Measurements from ENCODE around the gene EHD4. TPM values are rescaled to one million over a fixed set of nuclear protein-coding genes. Genes with fewer than 3 reads are reported as not detected.

The EHD4 gene
- total RNA-seq, 3 donors from 2014 or later, result 26.4 to 39.0 (median 35.0) TPM

DNA sequence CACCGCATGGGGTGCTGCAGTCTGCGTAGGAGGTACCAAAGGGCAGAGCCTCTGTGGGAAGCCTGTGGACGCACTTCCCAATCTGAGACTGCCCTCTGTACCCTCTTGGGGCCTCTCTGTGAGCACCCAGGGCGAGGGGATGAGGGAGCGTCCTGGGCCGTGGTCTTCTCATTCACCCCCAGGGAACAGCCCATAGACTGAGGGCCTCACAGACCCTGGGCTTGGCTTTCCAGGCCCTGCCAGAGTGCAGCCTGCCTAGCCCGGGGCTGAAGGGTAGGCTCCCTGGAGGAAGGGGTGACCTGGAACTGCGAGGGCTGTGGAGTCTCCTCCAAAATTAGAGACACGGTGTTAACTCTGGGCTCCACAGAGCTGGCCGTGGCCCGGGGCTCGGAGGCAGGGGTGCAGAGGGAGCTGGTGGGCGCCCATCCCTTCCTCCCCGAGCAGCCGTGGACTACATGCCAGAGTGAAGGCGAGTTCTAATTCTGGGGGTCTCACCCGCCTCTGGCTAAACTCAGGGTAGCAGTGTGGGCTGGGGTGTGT, 78.0 kb downstream of the EHD4 start:
- intact Hi-C loops (cut with DNase I, micrococcal nuclease), result no loop called here
- H3K4me1 ChIP-seq (ENCODE audit: low read depth), result peaks cover 9% of the 10 kb centered on the region
- H3K4me3 ChIP-seq, result no peak overlapping the region
- no peaks in the 10 kb centered on the region for H3K9me3 ChIP-seq
- DNase-seq (no peak), ATAC-seq (no peak)
- H3K36me3 ChIP-seq (ENCODE audit: low read depth), result no peaks in the 10 kb centered on the region
- no peak for TF ChIP-seq CTCF (IDR thresholded peaks at IDR 0.05)

DNA sequence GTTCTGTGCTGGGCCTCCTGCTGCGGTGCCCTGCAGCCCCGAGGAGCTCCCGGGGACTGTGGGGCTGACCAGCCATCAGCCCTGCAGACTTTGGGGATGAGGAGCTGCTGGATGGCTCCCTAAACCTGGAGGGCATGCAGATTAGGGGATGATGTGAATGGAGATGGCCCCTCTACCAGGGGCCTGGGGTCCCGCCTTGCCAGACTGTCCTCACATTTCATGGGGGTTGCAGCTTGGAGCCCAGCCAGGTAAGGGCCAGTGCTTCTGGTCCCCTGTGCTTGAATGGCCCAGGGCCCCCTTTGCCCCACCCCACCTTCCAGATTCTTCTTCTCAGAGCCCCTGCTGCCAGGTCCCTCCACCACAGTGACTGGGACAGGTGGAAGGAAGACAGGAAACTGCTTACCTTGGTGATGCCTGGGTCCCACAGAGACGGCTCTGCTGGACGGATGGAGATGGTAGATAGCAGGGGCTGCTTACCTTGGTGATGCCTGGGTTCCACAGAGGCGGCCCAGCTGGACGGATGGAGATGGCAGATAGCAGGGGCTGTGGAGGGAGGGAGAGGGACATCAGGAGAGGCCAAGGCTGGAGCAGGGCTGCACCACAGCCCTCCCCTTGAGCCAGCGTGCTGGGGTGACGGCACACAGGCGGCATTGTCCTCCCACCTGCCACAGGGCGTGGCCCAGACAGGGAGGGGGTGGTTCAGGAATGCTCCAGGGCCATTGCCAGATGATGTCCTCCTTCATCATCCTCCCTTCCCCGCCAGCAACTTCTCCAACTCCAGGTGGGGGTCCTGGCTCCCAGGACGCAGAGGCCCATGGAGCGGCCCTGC, 78.7 kb downstream of the EHD4 start, which contains the start of gene SPTBN5:
SPTBN5 (minus strand) TSS at position 632 of the 829 bp plus-strand sequence; CDS start at position 76, 556 bp downstream.
- no peak for ATAC-seq
- DNase-seq, result no peak

DNA sequence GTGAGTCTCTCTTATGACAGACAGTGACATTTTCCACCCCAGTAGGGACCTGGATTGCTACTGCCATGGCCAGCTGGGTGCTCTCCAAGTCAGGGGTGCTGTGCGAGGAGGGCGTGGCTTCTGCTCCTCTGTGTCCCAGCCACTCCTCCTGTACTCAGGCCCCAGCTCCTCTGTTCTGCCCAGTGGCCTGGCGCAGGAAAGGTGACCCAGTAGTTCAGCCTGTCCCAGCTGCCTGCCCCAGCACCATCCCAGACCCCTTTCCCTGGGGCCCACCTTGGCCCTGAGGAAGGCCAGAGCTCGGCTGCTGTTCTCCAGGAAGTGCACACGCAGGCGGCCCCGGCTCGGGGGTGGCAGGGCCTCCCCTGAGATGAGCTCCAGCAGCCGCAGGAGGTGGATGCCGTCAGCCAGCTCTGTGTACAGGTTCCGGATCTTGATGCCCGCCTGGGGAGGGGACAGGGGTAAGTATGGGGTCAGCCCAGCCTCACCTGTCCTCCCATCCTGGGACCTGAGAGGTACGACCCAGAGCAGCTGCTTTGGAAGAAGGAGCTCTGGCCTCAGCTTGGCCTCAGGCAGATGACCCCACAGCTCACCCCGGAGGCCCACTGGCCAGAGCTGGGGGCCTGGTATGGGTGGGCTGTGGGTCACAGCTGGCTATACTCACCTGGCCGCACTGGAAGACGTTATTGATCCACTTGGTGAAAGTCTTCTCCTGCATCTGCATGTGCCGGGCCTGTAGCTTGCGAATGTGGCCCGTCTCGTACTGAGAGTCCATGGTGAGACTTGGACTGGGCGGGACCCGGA, 79.5 kb downstream of the EHD4 start:
- Histone ChIP-seq H3K36me3 (ENCODE audit: low read depth) (no peaks in the 10 kb centered on the region), H3K9me3 (no peaks in the 10 kb centered on the region), H3K4me1 (ENCODE audit: low read depth) (peaks cover 9% of the 10 kb centered on the region), H3K4me3 (no peak overlapping the region)
- peak; percentile 69 for ATAC-seq
- intact Hi-C loops (cut with DNase I, micrococcal nuclease), result no loop called here
- peak in 2 of 3 donors; percentile 75 to 76 for DNase-seq
- TF ChIP-seq CTCF (IDR thresholded peaks at IDR 0.05), result no peak

More for the DNA sequence above, 78.7 kb downstream of the EHD4 start, which contains the start of gene SPTBN5:
- Histone ChIP-seq H3K36me3 (ENCODE audit: low read depth) (no peaks in the 10 kb centered on the region), H3K9me3 (no peaks in the 10 kb centered on the region), H3K4me1 (ENCODE audit: low read depth) (peaks cover 9% of the 10 kb centered on the region), H3K4me3 (no peak within 1 kb of the TSS)
- no peak for TF ChIP-seq CTCF (IDR thresholded peaks at IDR 0.05)
- intact Hi-C loops (cut with DNase I, micrococcal nuclease), result no loop called here

DNA sequence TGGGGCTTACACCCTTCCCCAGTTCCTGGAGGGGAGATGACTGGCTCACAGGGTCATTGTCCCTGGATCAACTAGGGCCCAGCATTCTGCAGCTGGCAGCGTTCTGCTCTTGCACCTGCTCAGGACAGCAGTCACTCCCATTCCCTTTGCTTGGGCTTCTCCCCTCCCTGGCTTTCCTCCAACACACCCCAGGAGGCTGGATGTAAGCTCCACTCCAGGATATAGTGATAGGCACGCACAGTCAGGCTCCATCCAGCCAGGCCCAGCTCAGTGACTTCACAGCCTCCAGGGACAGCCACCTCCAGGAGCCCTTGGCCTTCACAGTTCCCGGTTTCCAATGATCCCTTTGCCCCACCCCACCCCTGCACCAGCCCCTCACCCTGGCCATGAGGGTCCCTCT, 80.4 kb downstream of the EHD4 start:
- no peak for DNase-seq
- intact Hi-C loops (cut with DNase I, micrococcal nuclease), result no loop called here
- Histone ChIP-seq H3K4me1 (ENCODE audit: low read depth) (peaks cover 9% of the 10 kb centered on the region), H3K36me3 (ENCODE audit: low read depth) (no peaks in the 10 kb centered on the region), H3K9me3 (no peaks in the 10 kb centered on the region), H3K4me3 (no peak overlapping the region)
- no peak for TF ChIP-seq CTCF (IDR thresholded peaks at IDR 0.05)
- peak; percentile 9 for ATAC-seq

GRCh38 chr15:41891226-41891625, 81.1 kb downstream of the EHD4 start:
- ATAC-seq (no peak), DNase-seq (no peak)
- Histone ChIP-seq H3K4me3 (no peak overlapping the region), H3K36me3 (ENCODE audit: low read depth) (no peaks in the 10 kb centered on the region), H3K4me1 (ENCODE audit: low read depth) (peaks cover 9% of the 10 kb centered on the region), H3K9me3 (no peaks in the 10 kb centered on the region)
- intact Hi-C loops (cut with DNase I, micrococcal nuclease), result no loop called here
- no peak for TF ChIP-seq CTCF (IDR thresholded peaks at IDR 0.05)
